COLO668 (cell line): ENCODE data around the gene FSD1L.
"Not testable (repeated sequence)": the region's sequence is repeated elsewhere in the genome, so short reads cannot be mapped to it uniquely, and the experiment has no call there.

Experiments used
- DNase-seq: peaks from one replicate; lab custom pipeline; 2025; ENCODE audit not compliant: unreplicated experiment; lab: John Stamatoyannopoulos, UW

FSD1L gene

DNA sequence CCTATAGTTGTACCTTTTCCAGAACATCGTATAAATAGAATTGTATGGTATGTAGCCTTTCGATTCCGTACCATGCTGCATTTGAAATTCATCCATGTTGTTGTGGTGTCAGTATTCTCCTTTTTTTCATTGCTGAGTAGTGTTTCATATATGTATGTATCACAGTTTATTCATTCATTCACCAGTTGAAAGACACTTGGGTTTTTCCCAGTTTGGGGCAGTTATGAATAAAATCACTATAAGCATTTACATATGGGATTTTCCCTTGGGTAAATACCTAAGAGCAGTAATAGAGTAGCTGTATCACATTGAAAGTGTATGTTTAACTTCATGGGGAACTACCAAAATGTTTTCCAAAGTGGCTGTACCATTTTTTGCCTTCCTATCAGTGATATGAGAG is 94.0 kb downstream of the FSD1L start:
- no peak for DNase-seq

- no peak for DNase-seq
Observed at GRCh38 chr9:105554042-105554441, 106.2 kb downstream of the FSD1L start.

GRCh38 chr9:105557804-105558610 is 110.2 kb downstream of the FSD1L start, which contains the start of gene FKTN:
FKTN (plus strand) TSS chr9:105558131; CDS start chr9:105575033, 16,902 bp downstream.
- DNase-seq = peak; percentile 89

DNA sequence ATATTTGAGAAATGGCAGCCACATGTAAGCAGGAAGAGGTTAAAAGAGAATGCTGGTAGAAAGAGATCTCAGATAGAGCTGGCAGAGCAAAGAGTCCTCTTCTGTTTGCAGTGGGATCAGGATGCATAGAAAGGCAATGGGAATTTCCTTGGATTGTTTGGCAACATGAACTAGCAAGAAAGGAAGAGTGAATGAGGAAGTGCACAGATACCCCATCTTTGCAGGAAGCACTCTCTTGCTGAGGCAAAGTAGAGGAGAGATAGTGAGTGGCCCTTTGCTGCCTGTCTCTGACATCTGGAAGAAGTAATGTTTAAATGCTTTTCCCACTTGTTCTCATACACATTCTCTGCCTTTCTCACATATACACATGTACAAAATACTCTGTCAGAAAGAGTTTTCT is 124.6 kb downstream of the FSD1L start:
- DNase-seq = no peak

DNA sequence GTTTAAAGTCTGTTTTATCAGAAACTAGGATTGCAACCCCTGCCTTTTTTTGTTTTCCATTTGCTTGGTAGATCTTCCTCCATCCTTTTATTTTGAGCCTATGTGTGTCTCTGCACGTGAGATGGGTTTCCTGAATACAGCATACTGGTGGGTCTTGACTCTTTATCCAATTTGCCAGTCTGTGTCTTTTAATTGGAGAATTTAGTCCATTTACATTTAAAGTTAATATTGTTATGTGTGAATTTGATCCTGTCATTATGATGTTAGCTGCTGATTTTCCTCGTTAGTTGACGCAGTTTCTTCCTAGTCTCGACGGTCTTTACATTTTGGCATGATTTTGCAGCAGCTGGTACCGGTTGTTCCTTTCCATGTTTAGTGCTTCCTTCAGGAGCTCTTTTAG is 132.1 kb downstream of the FSD1L start:
- DNase-seq = not testable (repeated sequence)

GRCh38 chr9:105581550-105581949 is 133.7 kb downstream of the FSD1L start:
- DNase-seq = not testable (repeated sequence)

GRCh38 chr9:105593145-105593544 is 145.3 kb downstream of the FSD1L start:
- DNase-seq = no peak
